WTC11 (cell line): ENCODE results near the gene PTPRG. TPM values are rescaled to one million over a fixed set of nuclear protein-coding genes. Genes with fewer than 3 reads are reported as not detected.

Experiments used
- ATAC-seq: fragments of 200-7000 bp; cut with Tn5 transposase; 2 replicates; pipeline ENCODE4 v1.10.0; 2021; ENCODE audit warnings: mild to moderate bottlenecking, moderate library complexity
- CTCF ChIA-PET: fragments of 300-600 bp; sonication (Branson Sonifier 250); formaldehyde crosslinking; loops from one replicate; lab custom pipeline; 2021; ENCODE audit warnings: antibody characterized with exemption; lab: Charles Lee
- POLR2A ChIA-PET: fragments of 350-600 bp; sonication (Branson Sonifier 250); formaldehyde crosslinking; loops from one replicate; lab custom pipeline; 2021; ENCODE audit warnings: antibody characterized with exemption; lab: Charles Lee
- DNase-seq: peaks from one replicate; pipeline ENCODE4 v3.0.0; 2021; ENCODE audit warnings: low spot score
- H3K27ac Mint-ChIP-seq: 2 replicates; pipeline ENCODE4 v1.8.0; 2021; ENCODE audit warnings: mixed read lengths
- H3K27me3 Mint-ChIP-seq: 2 replicates; pipeline ENCODE4 v1.8.0; 2021; ENCODE audit warnings: low read depth, mild to moderate bottlenecking, moderate library complexity, mixed read lengths
- H3K36me3 Mint-ChIP-seq: 2 replicates; pipeline ENCODE4 v1.8.0; 2021; ENCODE audit warnings: mixed read lengths
- H3K4me1 Mint-ChIP-seq: 2 replicates; pipeline ENCODE4 v1.8.0; 2022; ENCODE audit warnings: mixed read lengths
- H3K4me3 Mint-ChIP-seq: 2 replicates; pipeline ENCODE4 v1.8.0; 2021; ENCODE audit warnings: mild to moderate bottlenecking, moderate library complexity, mixed read lengths
- H3K9me3 Mint-ChIP-seq: 2 replicates; pipeline ENCODE4 v1.8.0; 2021; ENCODE audit warnings: mixed read lengths
- ATF3 ChIP-seq: sonication (generic); formaldehyde crosslinking; conservative IDR thresholded peaks from 2 replicates; pipeline ENCODE4 v1.8.1; 2022; ENCODE audit warnings: mild to moderate bottlenecking, missing genetic modification reagents
- CTCF ChIP-seq: fragments of 200-600 bp; IDR thresholded peaks from 2 replicates; pipeline ENCODE4 v1.8.0; 2022; ENCODE audit warnings: antibody characterized with exemption
- ELF4 ChIP-seq: sonication (generic); formaldehyde crosslinking; IDR thresholded peaks from 2 replicates; pipeline ENCODE4 v1.8.1; 2022; ENCODE audit warnings: low read depth, mild to moderate bottlenecking, moderate library complexity, missing genetic modification reagents
- EMX1 ChIP-seq: fragments of 250-450 bp; sonication (Bioruptor Pico); IDR thresholded peaks from 2 replicates; pipeline ENCODE4 v1.8.0; 2021; ENCODE audit warnings: mild to moderate bottlenecking
- FOXJ3 ChIP-seq: sonication (generic); formaldehyde crosslinking; IDR thresholded peaks from 2 replicates; pipeline ENCODE4 v1.9.0; 2021; ENCODE audit warnings: missing genetic modification reagents, mild to moderate bottlenecking, borderline replicate concordance
- FOXK1 ChIP-seq: sonication (generic); formaldehyde crosslinking; IDR thresholded peaks from 2 replicates; pipeline ENCODE4 v1.8.0; 2022; ENCODE audit warnings: mild to moderate bottlenecking, moderate library complexity, missing genetic modification reagents
- FOXP1 ChIP-seq: sonication (generic); formaldehyde crosslinking; IDR thresholded peaks from 2 replicates; pipeline ENCODE4 v1.8.0; 2022; ENCODE audit warnings: missing genetic modification reagents, mild to moderate bottlenecking, moderate library complexity, borderline replicate concordance
- GTF2I ChIP-seq: fragments of 250-450 bp; sonication (Bioruptor Pico); conservative IDR thresholded peaks from 2 replicates; pipeline ENCODE4 v1.4.0; 2021; ENCODE audit warnings: mild to moderate bottlenecking
- MXD4 ChIP-seq: fragments of 250-450 bp; sonication (Bioruptor Pico); IDR thresholded peaks from 2 replicates; pipeline ENCODE4 v1.8.0; 2021; ENCODE audit warnings: mild to moderate bottlenecking, moderate library complexity, borderline replicate concordance
- MYBL2 ChIP-seq: sonication (generic); formaldehyde crosslinking; IDR thresholded peaks from 2 replicates; pipeline ENCODE4 v1.8.1; 2023; ENCODE audit warnings: mild to moderate bottlenecking, moderate library complexity, missing genetic modification reagents
- RELA ChIP-seq: sonication (generic); formaldehyde crosslinking; IDR thresholded peaks from 2 replicates; pipeline ENCODE4 v1.8.1; 2022; ENCODE audit warnings: missing genetic modification reagents, mild to moderate bottlenecking, borderline replicate concordance
- RORB ChIP-seq: fragments of 250-450 bp; sonication (Bioruptor Pico); IDR thresholded peaks from 2 replicates; pipeline ENCODE4 v1.9.0; 2021; ENCODE audit warnings: mild to moderate bottlenecking
- TCF7 ChIP-seq: sonication (generic); formaldehyde crosslinking; IDR thresholded peaks from 2 replicates; pipeline ENCODE4 v1.8.0; 2022; ENCODE audit warnings: mild to moderate bottlenecking, low read depth, missing genetic modification reagents, moderate library complexity
- TP53 ChIP-seq: sonication (generic); formaldehyde crosslinking; IDR thresholded peaks from 2 replicates; pipeline ENCODE4 v1.8.1; 2023; ENCODE audit warnings: mild to moderate bottlenecking, missing genetic modification reagents
- ZMAT4 ChIP-seq: fragments of 250-450 bp; sonication (Bioruptor Pico); IDR thresholded peaks from 2 replicates; pipeline ENCODE4 v1.9.0; 2021; ENCODE audit warnings: mild to moderate bottlenecking
- ZNF138 ChIP-seq: sonication (generic); formaldehyde crosslinking; conservative IDR thresholded peaks from 2 replicates; pipeline ENCODE4 v1.8.1; 2022; ENCODE audit warnings: mild to moderate bottlenecking, moderate library complexity, missing genetic modification reagents
- ZNF416 ChIP-seq: fragments of 250-450 bp; sonication (Bioruptor Pico); IDR thresholded peaks from 2 replicates; pipeline ENCODE4 v1.9.0; 2021; ENCODE audit warnings: mild to moderate bottlenecking, inconsistent platforms
- ZNF425 ChIP-seq: fragments of 250-450 bp; sonication (Bioruptor Pico); conservative IDR thresholded peaks from 2 replicates; pipeline ENCODE4 v1.9.0; 2021; ENCODE audit warnings: mild to moderate bottlenecking
- ZNF512 ChIP-seq: sonication (generic); formaldehyde crosslinking; IDR thresholded peaks from 2 replicates; pipeline ENCODE4 v1.8.1; 2022; ENCODE audit warnings: missing genetic modification reagents, borderline replicate concordance
- total RNA-seq: library from RNA; stranded (reverse); gene quantifications from 3 replicates; pipeline ENCODE4 v1.2.3, GENCODE V29; 2021

The PTPRG gene
- total RNA-seq, 1 experiment from 2014 or later: 106 TPM

GRCh38 chr3:62281726-62282125 is 720.4 kb downstream of the PTPRG start (continued):
- no peak for TF ChIP-seq ZNF416

- H3K4me1 Mint-ChIP-seq: 0 out of 2 replicates have a peak, but pooled peaks cover 5% of the 10 kb centered on the region
Measured at GRCh38 chr3:62284442-62284841, 723.1 kb downstream of the PTPRG start.

GRCh38 chr3:62287392-62287927 is 726.1 kb downstream of the PTPRG start:
- Mint-ChIP-seq H3K9me3 (no peaks in the 10 kb centered on the region), H3K27ac (no peak overlapping the region), H3K4me1 (0 out of 2 replicates have a peak, but pooled peaks cover 5% of the 10 kb centered on the region), H3K27me3 (no peaks in the 10 kb centered on the region), H3K4me3 (no peak overlapping the region), H3K36me3 (peaks cover 8% of the 10 kb centered on the region)
- POLR2A ChIA-PET: no interaction called here
- DNase-seq: no peak
- no peak for ATAC-seq
- no peak for TF ChIP-seq TP53 (CRISPR knock-in tag)
- no peak for TF ChIP-seq CTCF
- TF ChIP-seq ZNF138 (CRISPR knock-in tag): no peak
- TF ChIP-seq ZMAT4: no peak
- TF ChIP-seq GTF2I (CRISPR knock-in tag): no peak
- TF ChIP-seq TCF7 (CRISPR knock-in tag): no peak
- TF ChIP-seq MXD4 (CRISPR knock-in tag): no peak
- no peak for TF ChIP-seq FOXP1
- TF ChIP-seq, all 79 proteins: peak for 0
- CTCF ChIA-PET: no interaction called here

More at GRCh38 chr3:62284442-62284841, 723.1 kb downstream of the PTPRG start:
- H3K9me3 Mint-ChIP-seq: no peaks in the 10 kb centered on the region
- H3K36me3 Mint-ChIP-seq: peaks cover 4% of the 10 kb centered on the region
- H3K27me3 Mint-ChIP-seq: no peaks in the 10 kb centered on the region
- H3K27ac Mint-ChIP-seq: peak overlapping the region; percentile 33
- H3K4me3 Mint-ChIP-seq: no peak overlapping the region
- ATAC-seq (no peak), DNase-seq (no peak)
- ChIA-PET POLR2A (no interaction called here), CTCF (no interaction called here)
- TF ChIP-seq TP53 (CRISPR knock-in tag) (no peak), ELF4 (no peak), FOXJ3 (no peak), EMX1 (no peak), MYBL2 (CRISPR knock-in tag) (no peak), ZNF425 (CRISPR knock-in tag) (no peak), ZNF512 (CRISPR knock-in tag) (no peak), ZNF138 (CRISPR knock-in tag) (no peak), RORB (CRISPR knock-in tag) (no peak), FOXK1 (CRISPR knock-in tag) (no peak), RELA (CRISPR knock-in tag) (no peak), ATF3 (CRISPR knock-in tag) (no peak)
